ENCODE measurements around the gene CBX2. TPM values are rescaled to one million over a fixed set of nuclear protein-coding genes. Genes with fewer than 3 reads are reported as not detected.

Gene CBX2
- total RNA-seq, 2 donors from 2014 or later = 0.95 to 2.1 TPM

GRCh38 chr17:79738643-79739042 is 39.3 kb upstream of the CBX2 start:
- Mint-ChIP-seq H3K4me1 (ENCODE audit: low read depth in 2 of 2) (peaks cover 0 to 2% of the 10 kb centered on the region in 2 donors), H3K9me3 (no peaks in the 10 kb centered on the region), H3K36me3 (no peaks in the 10 kb centered on the region), H3K27me3 (peaks cover 18 to 19% of the 10 kb centered on the region in 2 donors), H3K27ac (no peak overlapping the region), H3K4me3 (no peak overlapping the region)
- ATAC-seq = no peak
- DNase-seq (ENCODE audit: low spot score) = no peak

GRCh38 chr17:79739148-79740062 is 38.5 kb upstream of the CBX2 start:
- Mint-ChIP-seq H3K27ac (peak overlapping the region in 1 of 2 donors; percentile 12), H3K4me1 (ENCODE audit: low read depth in 2 of 2) (peaks cover 0 to 2% of the 10 kb centered on the region in 2 donors), H3K36me3 (no peaks in the 10 kb centered on the region), H3K27me3 (peaks cover 18 to 19% of the 10 kb centered on the region in 2 donors), H3K4me3 (no peak overlapping the region), H3K9me3 (no peaks in the 10 kb centered on the region)
- DNase-seq (ENCODE audit: low spot score) (no peak), ATAC-seq (no peak)

GRCh38 chr17:79740413-79740812 is 37.5 kb upstream of the CBX2 start:
- Mint-ChIP-seq H3K36me3 (no peaks in the 10 kb centered on the region), H3K4me3 (no peak overlapping the region), H3K4me1 (ENCODE audit: low read depth in 2 of 2) (peaks cover 3 to 4% of the 10 kb centered on the region in 2 donors), H3K27me3 (peaks cover 21 to 24% of the 10 kb centered on the region in 2 donors), H3K27ac (no peak overlapping the region), H3K9me3 (no peaks in the 10 kb centered on the region)
- ATAC-seq = no peak
- no peak for DNase-seq (ENCODE audit: low spot score)

- H3K9me3 Mint-ChIP-seq = no peaks in the 10 kb centered on the region
- peaks cover 23 to 25% of the 10 kb centered on the region in 2 donors for H3K27me3 Mint-ChIP-seq
- no peak overlapping the region for H3K4me3 Mint-ChIP-seq
- ATAC-seq = no peak
- DNase-seq (ENCODE audit: low spot score) = no peak
- H3K36me3 Mint-ChIP-seq = no peaks in the 10 kb centered on the region
- peaks cover 5 to 6% of the 10 kb centered on the region in 2 donors for H3K4me1 Mint-ChIP-seq (ENCODE audit: low read depth in 2 of 2)
- H3K27ac Mint-ChIP-seq = no peak overlapping the region
Observed at GRCh38 chr17:79741401-79741750, 36.6 kb upstream of the CBX2 start.

GRCh38 chr17:79741751-79742588 is 36.0 kb upstream of the CBX2 start:
- no peak overlapping the region for H3K27ac Mint-ChIP-seq
- peaks cover 23 to 25% of the 10 kb centered on the region in 2 donors for H3K27me3 Mint-ChIP-seq
- H3K4me3 Mint-ChIP-seq = no peak overlapping the region
- H3K4me1 Mint-ChIP-seq (ENCODE audit: low read depth in 2 of 2) = peaks cover 5 to 6% of the 10 kb centered on the region in 2 donors
- ATAC-seq (peak; percentile 56 to 77), DNase-seq (ENCODE audit: low spot score) (peak; percentile 74)
- H3K9me3 Mint-ChIP-seq = no peaks in the 10 kb centered on the region
- H3K36me3 Mint-ChIP-seq = no peaks in the 10 kb centered on the region

- Mint-ChIP-seq H3K27ac (no peak overlapping the region), H3K36me3 (no peaks in the 10 kb centered on the region), H3K9me3 (no peaks in the 10 kb centered on the region), H3K27me3 (peaks cover 23 to 25% of the 10 kb centered on the region in 2 donors), H3K4me1 (ENCODE audit: low read depth in 2 of 2) (peaks cover 5 to 6% of the 10 kb centered on the region in 2 donors), H3K4me3 (no peak overlapping the region)
- ATAC-seq = no peak
- no peak for DNase-seq (ENCODE audit: low spot score)
Observed at GRCh38 chr17:79742589-79742918, 35.4 kb upstream of the CBX2 start.

GRCh38 chr17:79742951-79743476 is 34.9 kb upstream of the CBX2 start:
- H3K4me1 Mint-ChIP-seq (ENCODE audit: low read depth in 2 of 2) = peaks cover 5 to 10% of the 10 kb centered on the region in 2 donors
- H3K27ac Mint-ChIP-seq = no peak overlapping the region
- H3K9me3 Mint-ChIP-seq = no peaks in the 10 kb centered on the region
- H3K27me3 Mint-ChIP-seq = peaks cover 25 to 27% of the 10 kb centered on the region in 2 donors
- no peak overlapping the region for H3K4me3 Mint-ChIP-seq
- ATAC-seq = no peak
- no peak for DNase-seq (ENCODE audit: low spot score)
- no peaks in the 10 kb centered on the region for H3K36me3 Mint-ChIP-seq

- H3K4me1 Mint-ChIP-seq (ENCODE audit: low read depth in 2 of 2) = peaks cover 5 to 10% of the 10 kb centered on the region in 2 donors
- no peak overlapping the region for H3K27ac Mint-ChIP-seq
- ATAC-seq (no peak), DNase-seq (ENCODE audit: low spot score) (no peak)
- peaks cover 24 to 27% of the 10 kb centered on the region in 2 donors for H3K27me3 Mint-ChIP-seq
- no peaks in the 10 kb centered on the region for H3K9me3 Mint-ChIP-seq
- no peak overlapping the region for H3K4me3 Mint-ChIP-seq
- H3K36me3 Mint-ChIP-seq = no peaks in the 10 kb centered on the region
Observed at GRCh38 chr17:79743614-79744013, 34.3 kb upstream of the CBX2 start.

- Mint-ChIP-seq H3K36me3 (no peaks in the 10 kb centered on the region), H3K27ac (no peak overlapping the region), H3K9me3 (no peaks in the 10 kb centered on the region), H3K4me3 (no peak overlapping the region), H3K4me1 (ENCODE audit: low read depth in 2 of 2) (peaks cover 5 to 10% of the 10 kb centered on the region in 2 donors), H3K27me3 (peaks cover 11 to 13% of the 10 kb centered on the region in 2 donors)
- DNase-seq (ENCODE audit: low spot score) = no peak
- ATAC-seq = no peak
Observed at GRCh38 chr17:79745641-79746105, 32.3 kb upstream of the CBX2 start.

- ATAC-seq (no peak), DNase-seq (ENCODE audit: low spot score) (no peak)
- no peak overlapping the region for H3K27ac Mint-ChIP-seq
- H3K4me1 Mint-ChIP-seq (ENCODE audit: low read depth in 2 of 2) = peaks cover 5 to 10% of the 10 kb centered on the region in 2 donors
- H3K36me3 Mint-ChIP-seq = no peaks in the 10 kb centered on the region
- peaks cover 20% of the 10 kb centered on the region in 2 donors for H3K27me3 Mint-ChIP-seq
- no peak overlapping the region for H3K4me3 Mint-ChIP-seq
- H3K9me3 Mint-ChIP-seq = no peaks in the 10 kb centered on the region
Observed at GRCh38 chr17:79746889-79747507, 30.9 kb upstream of the CBX2 start.

GRCh38 chr17:79747508-79748294 is 30.2 kb upstream of the CBX2 start:
- no peak for DNase-seq (ENCODE audit: low spot score)
- Mint-ChIP-seq H3K9me3 (no peaks in the 10 kb centered on the region), H3K4me1 (ENCODE audit: low read depth in 2 of 2) (peaks cover 5 to 10% of the 10 kb centered on the region in 2 donors), H3K27ac (no peak overlapping the region), H3K27me3 (peaks cover 20% of the 10 kb centered on the region in 2 donors), H3K36me3 (no peaks in the 10 kb centered on the region), H3K4me3 (no peak overlapping the region)
- peak in 1 of 2 donors; percentile 21 for ATAC-seq

- H3K27ac Mint-ChIP-seq = no peak overlapping the region
- peak in 1 of 2 donors; percentile 13 for ATAC-seq
- H3K4me1 Mint-ChIP-seq (ENCODE audit: low read depth in 2 of 2) = peaks cover 5 to 10% of the 10 kb centered on the region in 2 donors
- no peak for DNase-seq (ENCODE audit: low spot score)
- H3K27me3 Mint-ChIP-seq = peaks cover 20% of the 10 kb centered on the region in 2 donors
- H3K4me3 Mint-ChIP-seq = no peak overlapping the region
- H3K36me3 Mint-ChIP-seq = no peaks in the 10 kb centered on the region
- no peaks in the 10 kb centered on the region for H3K9me3 Mint-ChIP-seq
Observed at GRCh38 chr17:79748295-79749099, 29.5 kb upstream of the CBX2 start.
